HepG2 (cell line): Measurements from ENCODE around the gene VKORC1. TPM values are rescaled to one million over a fixed set of nuclear protein-coding genes. Genes with fewer than 3 reads are reported as not detected.

ENCODE experiments used
- CEBPB ChIP-seq: IDR thresholded peaks from 2 replicates; pipeline ENCODE4 v1.6.1; 2011; ENCODE audit warnings: low read depth, low read length, improper control_type of control experiment, borderline replicate concordance
- ELF4 ChIP-seq: sonication (generic); formaldehyde crosslinking; IDR thresholded peaks from 2 replicates; pipeline ENCODE4 v1.5.0; 2020; ENCODE audit warnings: missing genetic modification reagents, mild to moderate bottlenecking, moderate library complexity, borderline replicate concordance
- FOXA1 ChIP-seq, 2 experiments: fragments of 450-650 bp in 1 of 2; sonication (generic) in 1 of 2; formaldehyde crosslinking in 1 of 2; IDR thresholded peaks; 2 replicates each; pipeline versions ENCODE4 v1.4.0 to v1.6.1; 2016 to 2020; ENCODE audit warnings: missing genetic modification reagents in 1 of 2
- FOXM1 ChIP-seq: sonication (generic); formaldehyde crosslinking; IDR thresholded peaks from 2 replicates; pipeline ENCODE4 v1.5.0; 2020; ENCODE audit warnings: missing genetic modification reagents
- HNRNPK ChIP-seq: fragments of 200-400 bp; formaldehyde crosslinking; IDR thresholded peaks from 2 replicates; pipeline ENCODE4 v1.6.1; 2018; ENCODE audit warnings: low read length, low read depth, moderate library complexity, mild to moderate bottlenecking; ENCODE audit not compliant: poor library complexity, severe bottlenecking
- HOXD1 ChIP-seq: sonication (generic); formaldehyde crosslinking; IDR thresholded peaks from 2 replicates; pipeline ENCODE4 v1.5.0; 2020; ENCODE audit warnings: missing genetic modification reagents
- KLF12 ChIP-seq: sonication (generic); formaldehyde crosslinking; IDR thresholded peaks from 2 replicates; pipeline ENCODE4 v1.4.0; 2020; ENCODE audit warnings: missing genetic modification reagents, borderline replicate concordance
- MED8 ChIP-seq: sonication (generic); formaldehyde crosslinking; IDR thresholded peaks from 2 replicates; pipeline ENCODE4 v1.8.1; 2023; ENCODE audit warnings: mild to moderate bottlenecking, missing genetic modification reagents; ENCODE audit not compliant: insufficient replicate concordance
- NFE2L1 ChIP-seq: sonication (generic); formaldehyde crosslinking; IDR thresholded peaks from 2 replicates; pipeline ENCODE4 v1.4.0; 2020; ENCODE audit warnings: missing genetic modification reagents, mild to moderate bottlenecking, borderline replicate concordance
- NONO ChIP-seq, 2 experiments: fragments of 450-650 bp in 1 of 2; sonication (generic) in 1 of 2; formaldehyde crosslinking in 1 of 2; IDR thresholded peaks in 1 of 2; conservative IDR thresholded peaks in 1 of 2; 2 replicates each; pipeline versions ENCODE4 v1.6.1 to v1.8.0; 2017 to 2022; ENCODE audit warnings: mild to moderate bottlenecking in 1 of 2, missing genetic modification reagents in 1 of 2, moderate library complexity in 1 of 2
- PRPF4 ChIP-seq: fragments of 200-400 bp; formaldehyde crosslinking; IDR thresholded peaks from 2 replicates; pipeline ENCODE4 v1.6.1; 2016; ENCODE audit warnings: low read length, low read depth; ENCODE audit not compliant: poor library complexity, severe bottlenecking
- SALL2 ChIP-seq: sonication (generic); formaldehyde crosslinking; IDR thresholded peaks from 2 replicates; pipeline ENCODE4 v1.8.1; 2023; ENCODE audit warnings: mild to moderate bottlenecking, missing genetic modification reagents, inconsistent platforms
- SCMH1 ChIP-seq: sonication (generic); formaldehyde crosslinking; IDR thresholded peaks from 2 replicates; pipeline ENCODE4 v1.9.0; 2021; ENCODE audit warnings: missing genetic modification reagents, mild to moderate bottlenecking, borderline replicate concordance
- SIN3B ChIP-seq: fragments of 150-350 bp; IDR thresholded peaks from 2 replicates; pipeline ENCODE4 v1.6.1; 2014; ENCODE audit warnings: low read length
- SRF ChIP-seq: IDR thresholded peaks from 2 replicates; pipeline ENCODE4 v1.6.1; 2011; ENCODE audit warnings: mild to moderate bottlenecking, low read depth, low read length, moderate library complexity
- ZNF205 ChIP-seq: IDR thresholded peaks from 2 replicates; pipeline ENCODE4 v1.6.1; 2018; ENCODE audit warnings: missing biosample characterization, missing genetic modification reagents
- ZNF256 ChIP-seq: sonication (generic); formaldehyde crosslinking; conservative IDR thresholded peaks from 2 replicates; pipeline ENCODE4 v1.4.0; 2020; ENCODE audit warnings: missing genetic modification reagents
- ZNF264 ChIP-seq: sonication (generic); formaldehyde crosslinking; IDR thresholded peaks from 2 replicates; pipeline ENCODE4 v1.4.0; 2020; ENCODE audit warnings: missing genetic modification reagents
- ZNF281 ChIP-seq: sonication (generic); formaldehyde crosslinking; IDR thresholded peaks from 2 replicates; pipeline ENCODE4 v1.4.0; 2020; ENCODE audit warnings: missing genetic modification reagents, borderline replicate concordance
- ZNF333 ChIP-seq: sonication (generic); formaldehyde crosslinking; IDR thresholded peaks from 2 replicates; pipeline ENCODE4 v1.4.0; 2020; ENCODE audit warnings: mild to moderate bottlenecking, missing genetic modification reagents, borderline replicate concordance
- ZNF512 ChIP-seq: sonication (generic); formaldehyde crosslinking; IDR thresholded peaks from 2 replicates; pipeline ENCODE4 v1.4.0; 2020; ENCODE audit warnings: mild to moderate bottlenecking, missing genetic modification reagents
- ZNF567 ChIP-seq: sonication (generic); formaldehyde crosslinking; IDR thresholded peaks from 2 replicates; pipeline ENCODE4 v1.8.1; 2023; ENCODE audit warnings: mild to moderate bottlenecking, missing genetic modification reagents, borderline replicate concordance
- ZNF674 ChIP-seq: sonication (generic); formaldehyde crosslinking; IDR thresholded peaks from 2 replicates; pipeline ENCODE4 v1.5.0; 2020; ENCODE audit warnings: low read depth, mild to moderate bottlenecking, missing genetic modification reagents
- ZNF737 ChIP-seq: sonication (generic); formaldehyde crosslinking; IDR thresholded peaks from 2 replicates; pipeline ENCODE4 v1.5.0; 2020; ENCODE audit warnings: missing genetic modification reagents, mild to moderate bottlenecking, borderline replicate concordance
- ZNF772 ChIP-seq: sonication (generic); formaldehyde crosslinking; IDR thresholded peaks from 2 replicates; pipeline ENCODE4 v1.5.0; 2020; ENCODE audit warnings: mild to moderate bottlenecking, missing genetic modification reagents
- polyA plus RNA-seq, 8 experiments: library from polyadenylated mRNA; depleted of rRNA in 3 of 8; stranded (reverse) in 7 of 8; unstranded in 1 of 8; fragments of >200 nt; fragmentation: Illumina TruSeq in 4 of 8; extraction: Trizol in 4 of 8; gene quantifications; 2 replicates each; pipeline versions ENCODE4 v1.2.1 to v1.2.3, GENCODE V29; 2011 to 2016; ENCODE audit warnings: low read depth in 4 of 8, missing spikeins in 1 of 8, mixed read lengths in 1 of 8; ENCODE audit not compliant: insufficient read depth in 1 of 8
- total RNA-seq, 5 experiments: library from RNA; depleted of rRNA; stranded (reverse); fragments of >200 nt; fragmentation: Illumina TruSeq; extraction: Trizol; gene quantifications; 2 replicates each; pipeline ENCODE4 v1.2.3, GENCODE V29; 2016; ENCODE audit warnings: low read depth in 1 of 5

The VKORC1 gene
- total and polyA plus RNA-seq, 2 of the 13 experiments (the other 11 are each of a cell fraction or from before 2014, with no cell fraction given), result 141 to 615 TPM

GRCh38 chr16:31073970-31074813 lies 20.4 kb downstream of the VKORC1 start, which contains the start of the genes ZNF646 and ZNF668 (continued):
- TF ChIP-seq CEBPB, result no peak
- no peak; the same call in 1 of the 2 replicates for TF ChIP-seq ZNF281
- peak; percentile 29 for TF ChIP-seq MED8 (CRISPR knock-in tag)
- peak; percentile 90 for TF ChIP-seq HNRNPK
- peak; percentile 34; the same call in 1 of the 2 replicates for TF ChIP-seq ZNF256
- TF ChIP-seq SCMH1 (CRISPR knock-in tag), result no peak
- no peak for TF ChIP-seq PRPF4
- TF ChIP-seq ZNF205, result peak; percentile 94
- TF ChIP-seq ZNF737 (CRISPR knock-in tag), result no peak
- no peak for TF ChIP-seq FOXA1 (IDR thresholded peaks at IDR 0.05)
- peak; percentile 59 for TF ChIP-seq FOXA1 (CRISPR knock-in tag; IDR thresholded peaks at IDR 0.05)
- TF ChIP-seq SIN3B, result peak; percentile 85
- peak; percentile 89 for TF ChIP-seq HOXD1 (CRISPR knock-in tag)
- no peak for TF ChIP-seq NONO (IDR thresholded peaks at IDR 0.05)
- TF ChIP-seq NONO (CRISPR knock-in tag; conservative IDR thresholded peaks at IDR 0.05), result peak; percentile 79
- TF ChIP-seq KLF12 (CRISPR knock-in tag), result peak; percentile 84
- TF ChIP-seq NFE2L1, result no peak
- TF ChIP-seq ZNF512 (CRISPR knock-in tag), result no peak
- TF ChIP-seq ZNF264 (CRISPR knock-in tag), result peak; percentile 65; the same call in 1 of the 2 replicates
- TF ChIP-seq ZNF674 (CRISPR knock-in tag), result no peak
- TF ChIP-seq SRF, result peak; percentile 70; the same call in 1 of the 2 replicates
- peak; percentile 75; the same call in 1 of the 2 replicates for TF ChIP-seq ZNF333
- TF ChIP-seq ZNF772 (CRISPR knock-in tag), result no peak; the same call in 1 of the 2 replicates
- peak; percentile 24; the same call in 1 of the 2 replicates for TF ChIP-seq ZNF567
- TF ChIP-seq FOXM1, result no peak
- TF ChIP-seq ELF4, result peak; percentile 90; the same call in 1 of the 2 replicates
- peak; percentile 90; the same call in 1 of the 2 replicates for TF ChIP-seq SALL2 (CRISPR knock-in tag)
